ENCODE data around the gene PRCC. TPM values are rescaled to one million over a fixed set of nuclear protein-coding genes. Genes with fewer than 3 reads are reported as not detected.

The PRCC gene
- total RNA-seq, 2 experiments from 2014 or later: 49.5 to 50.0 TPM

DNA sequence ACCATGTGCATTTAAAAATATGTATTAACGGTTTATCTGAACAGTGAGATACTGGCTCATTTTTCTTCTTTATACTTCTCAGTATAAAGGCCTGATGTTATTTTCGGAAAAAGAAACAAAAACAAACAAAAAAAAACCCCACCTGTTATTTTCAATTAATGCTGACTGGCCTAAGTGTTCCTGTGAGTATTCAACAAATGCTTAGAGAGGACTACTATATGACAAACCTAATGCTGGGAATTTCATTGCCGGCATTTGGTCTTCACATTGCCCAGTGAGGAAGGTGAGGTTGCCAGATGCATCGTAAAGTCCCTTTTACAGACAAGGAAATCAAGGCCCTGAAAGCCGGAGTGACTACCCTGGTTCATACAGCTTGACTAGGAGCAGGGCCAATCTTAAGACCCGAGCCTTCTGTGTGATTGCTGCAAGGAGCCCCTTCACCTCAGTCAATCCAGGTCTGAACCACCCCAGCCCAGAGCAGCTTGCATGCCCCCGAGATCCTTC is 27.0 kb upstream of the PRCC start:
- TF ChIP-seq, protein P1, sequence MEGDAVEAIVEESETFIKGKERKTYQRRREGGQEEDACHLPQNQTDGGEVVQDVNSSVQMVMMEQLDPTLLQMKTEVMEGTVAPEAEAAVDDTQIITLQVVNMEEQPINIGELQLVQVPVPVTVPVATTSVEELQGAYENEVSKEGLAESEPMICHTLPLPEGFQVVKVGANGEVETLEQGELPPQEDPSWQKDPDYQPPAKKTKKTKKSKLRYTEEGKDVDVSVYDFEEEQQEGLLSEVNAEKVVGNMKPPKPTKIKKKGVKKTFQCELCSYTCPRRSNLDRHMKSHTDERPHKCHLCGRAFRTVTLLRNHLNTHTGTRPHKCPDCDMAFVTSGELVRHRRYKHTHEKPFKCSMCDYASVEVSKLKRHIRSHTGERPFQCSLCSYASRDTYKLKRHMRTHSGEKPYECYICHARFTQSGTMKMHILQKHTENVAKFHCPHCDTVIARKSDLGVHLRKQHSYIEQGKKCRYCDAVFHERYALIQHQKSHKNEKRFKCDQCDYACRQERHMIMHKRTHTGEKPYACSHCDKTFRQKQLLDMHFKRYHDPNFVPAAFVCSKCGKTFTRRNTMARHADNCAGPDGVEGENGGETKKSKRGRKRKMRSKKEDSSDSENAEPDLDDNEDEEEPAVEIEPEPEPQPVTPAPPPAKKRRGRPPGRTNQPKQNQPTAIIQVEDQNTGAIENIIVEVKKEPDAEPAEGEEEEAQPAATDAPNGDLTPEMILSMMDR (IDR thresholded peaks at IDR 0.05): no peak
- Mint-ChIP-seq H3K9me3 (peaks cover 2% of the 10 kb centered on the region), H3K4me3 (peak overlapping the region; percentile 94), H3K4me1 (ENCODE audit: low read depth) (peaks cover 33% of the 10 kb centered on the region), H3K27ac (peak overlapping the region; percentile 89), H3K36me3 (ENCODE audit: low read depth) (peaks cover 70% of the 10 kb centered on the region), H3K27me3 (no peaks in the 10 kb centered on the region)
- intact Hi-C loops (cut with DNase I, micrococcal nuclease): loop anchor here (1.0 to 10.0 kb wide), 5 partner anchors 10 to 688 kb away; partner anchors contain the start of genes LAMTOR2 (in 1 of the 2), PMF1 (in 1 of the 2), SMG5 (in 1 of the 2) and TMEM79 (in 1 of the 2)
- Histone ChIP-seq H3K4me1 (ENCODE audit: insufficient read depth, low read length) (peaks cover 24% of the 10 kb centered on the region), H3K36me3 (ENCODE audit: insufficient read depth, low read length) (peaks cover 58% of the 10 kb centered on the region), H3K27me3 (ENCODE audit: control insufficient read depth in 1 of 2, insufficient read depth in 2 of 2, low read length in 2 of 2) (no peaks in the 10 kb centered on the region), H3K4me3 (ENCODE audit: low read length) (peak overlapping the region; percentile 74), H3K27ac (ENCODE audit: low read depth in 1 of 2, low read length in 2 of 2) (peak overlapping the region; percentile 82 to 86), H3K9me3 (ENCODE audit: control insufficient read depth in 1 of 2, insufficient read depth in 1 of 2, low read length in 2 of 2) (peaks cover 0 to 3% of the 10 kb centered on the region in 2 experiments)
- CTCF ChIA-PET: interaction anchor here (1.0 to 6.3 kb wide), 6 partner anchors 9 to 120 kb away, joined by 4 to 62 read pairs (median 10); partner anchors contain the start of genes ISG20L2, METTL25B, NTRK1 and PRCC
- ATAC-seq (ENCODE audit: poor library complexity) (no peak), DNase-seq (no peak)
- POLR2A ChIA-PET: interaction anchor here (0.9 to 3.6 kb wide), 7 partner anchors 11 to 235 kb away, joined by 3 to 169 read pairs (median 11); partner anchors contain the start of genes CRABP2, HDGF, ISG20L2 and METTL25B

- intact Hi-C loops (cut with DNase I, micrococcal nuclease): loop anchor here (1.0 to 10.0 kb wide), 7 partner anchors 10 to 689 kb away; partner anchors contain the start of genes HDGF (in 2 of the 2), LAMTOR2 (in 1 of the 2), PMF1 (in 1 of the 2) and PRCC (in 1 of the 2)
- Mint-ChIP-seq H3K4me3 (peak within 1 kb of the TSS; percentile 94), H3K4me1 (ENCODE audit: low read depth) (peaks cover 39% of the 10 kb centered on the region), H3K9me3 (peaks cover 2% of the 10 kb centered on the region), H3K36me3 (ENCODE audit: low read depth) (peaks cover 70% of the 10 kb centered on the region), H3K27me3 (no peaks in the 10 kb centered on the region), H3K27ac (peak within 1 kb of the TSS; percentile 89)
- DNase-seq (peak; percentile 92 to 100 (median 96)), ATAC-seq (ENCODE audit: poor library complexity) (peak; percentile 89)
- CTCF ChIA-PET: interaction anchor here (0.9 to 6.3 kb wide), 7 partner anchors 10 to 119 kb away, joined by 4 to 62 read pairs (median 7); partner anchors contain the start of genes ISG20L2, METTL25B, NTRK1 and PRCC
- Histone ChIP-seq H3K36me3 (ENCODE audit: insufficient read depth, low read length) (peaks cover 56% of the 10 kb centered on the region), H3K27ac (ENCODE audit: low read depth in 1 of 2, low read length in 2 of 2) (peak within 1 kb of the TSS; percentile 82 to 86), H3K4me1 (ENCODE audit: insufficient read depth, low read length) (peaks cover 27% of the 10 kb centered on the region), H3K27me3 (ENCODE audit: control insufficient read depth in 1 of 2, insufficient read depth in 2 of 2, low read length in 2 of 2) (no peaks in the 10 kb centered on the region), H3K4me3 (ENCODE audit: low read length) (peak within 1 kb of the TSS; percentile 74), H3K9me3 (ENCODE audit: control insufficient read depth in 1 of 2, insufficient read depth in 1 of 2, low read length in 2 of 2) (peaks cover 0 to 3% of the 10 kb centered on the region in 2 experiments)
- TF ChIP-seq, protein P1 (IDR thresholded peaks at IDR 0.05): no peak
- POLR2A ChIA-PET: interaction anchor here (0.6 to 3.6 kb wide), 12 partner anchors 10 to 458 kb away, joined by 3 to 169 read pairs (median 5); partner anchors contain the start of genes CRABP2, HDGF, ISG20L2 and MEF2D
These were observed 26.4 kb upstream of the PRCC start, which contains the start of gene MRPL24 for GRCh38 chr1:156740741-156741480. Gene MRPL24 (minus strand): TSS chr1:156741088. CDS start chr1:156738704, 2,384 bp downstream.

GRCh38 chr1:156741481-156741983 is 25.8 kb upstream of the PRCC start:
- POLR2A ChIA-PET: interaction anchor here (0.6 to 3.6 kb wide), 12 partner anchors 10 to 459 kb away, joined by 3 to 169 read pairs (median 5); partner anchors contain the start of genes CRABP2, HDGF, ISG20L2 and MEF2D
- H3K27ac ChIP-seq (ENCODE audit: low read depth in 1 of 2, low read length in 2 of 2): peak overlapping the region; percentile 70 to 75
- peak overlapping the region; percentile 33 for H3K4me3 ChIP-seq (ENCODE audit: low read length)
- H3K36me3 ChIP-seq (ENCODE audit: insufficient read depth, low read length): peaks cover 51% of the 10 kb centered on the region
- no peaks in the 10 kb centered on the region for H3K27me3 ChIP-seq (ENCODE audit: control insufficient read depth in 1 of 2, insufficient read depth in 2 of 2, low read length in 2 of 2)
- DNase-seq (no peak), ATAC-seq (ENCODE audit: poor library complexity) (no peak)
- peaks cover 34% of the 10 kb centered on the region for H3K4me1 ChIP-seq (ENCODE audit: insufficient read depth, low read length)
- H3K9me3 ChIP-seq (ENCODE audit: control insufficient read depth in 1 of 2, insufficient read depth in 1 of 2, low read length in 2 of 2): peaks cover 0 to 3% of the 10 kb centered on the region in 2 experiments
- no peaks in the 10 kb centered on the region for H3K27me3 Mint-ChIP-seq
- intact Hi-C loops (cut with DNase I, micrococcal nuclease): loop anchor here (1.0 to 10.0 kb wide), 6 partner anchors 10 to 689 kb away; partner anchors contain the start of genes HDGF (in 2 of the 2), LAMTOR2 (in 1 of the 2), PMF1 (in 1 of the 2) and PRCC (in 1 of the 2)
- peaks cover 2% of the 10 kb centered on the region for H3K9me3 Mint-ChIP-seq
- H3K4me1 Mint-ChIP-seq (ENCODE audit: low read depth): peaks cover 46% of the 10 kb centered on the region
- CTCF ChIA-PET: interaction anchor here (0.9 to 6.3 kb wide), 8 partner anchors 10 to 119 kb away, joined by 3 to 62 read pairs (median 6); partner anchors contain the start of genes HDGF, ISG20L2, METTL25B and NTRK1
- H3K4me3 Mint-ChIP-seq: peak overlapping the region; percentile 94
- peaks cover 72% of the 10 kb centered on the region for H3K36me3 Mint-ChIP-seq (ENCODE audit: low read depth)
- TF ChIP-seq, protein P1 (IDR thresholded peaks at IDR 0.05): no peak
- peak overlapping the region; percentile 89 for H3K27ac Mint-ChIP-seq

All from CD4-positive, alpha-beta T cell (primary cell).